OCI-M1 (cell line): ENCODE results near the gene TAS2R46.
"Not testable (repeated sequence)": the region's sequence is repeated elsewhere in the genome, so short reads cannot be mapped to it uniquely, and the experiment has no call there.

Experiments
- DNase-seq: peaks from one replicate; lab custom pipeline; 2025; lab: John Stamatoyannopoulos, UW

Gene TAS2R46

GRCh38 chr12:11033959-11034358 lies 28.1 kb downstream of the TAS2R46 start:
- DNase-seq: not testable (repeated sequence)

- no peak for DNase-seq
Observed at GRCh38 chr12:11031307-11031706, 30.8 kb downstream of the TAS2R46 start, which contains the start of gene TAS2R31. TAS2R31 (minus strand) TSS chr12:11031407; CDS start chr12:11031335, 72 bp downstream.

GRCh38 chr12:11026118-11026517 lies 36.0 kb downstream of the TAS2R46 start:
- no peak for DNase-seq

- no peak for DNase-seq
Observed at GRCh38 chr12:11023387-11023786, 38.7 kb downstream of the TAS2R46 start.

GRCh38 chr12:11022520-11022919 lies 39.6 kb downstream of the TAS2R46 start, which contains the start of gene TAS2R19:
TAS2R19 (minus strand) TSS chr12:11022620; CDS start chr12:11022571, 49 bp downstream.
- DNase-seq: no peak

- DNase-seq: no peak
Observed at GRCh38 chr12:11016937-11017336, 45.2 kb downstream of the TAS2R46 start.

- no peak for DNase-seq
Observed at GRCh38 chr12:11015775-11016430, 46.2 kb downstream of the TAS2R46 start.

- no peak for DNase-seq
Observed at GRCh38 chr12:11014234-11014633, 47.9 kb downstream of the TAS2R46 start.
